Thyroid gland (tissue), 4 donors: ENCODE data around the gene MSANTD2.

ENCODE experiments used
- CTCF ChIP-seq, 6 experiments: fragments of 200-600 bp in 3 of 6; fragments of 450-650 bp in 3 of 6; sonication (generic) in 3 of 6; IDR thresholded peaks; one replicate each; pipeline ENCODE4 v1.5.1; 2016 to 2019; ENCODE audit warnings: antibody characterized with exemption in 6 of 6, mild to moderate bottlenecking in 2 of 6, inconsistent platforms in 1 of 6, moderate library complexity in 1 of 6
- POLR2A ChIP-seq, 2 donors: fragments of 450-650 bp; IDR thresholded peaks; one replicate each; pipeline ENCODE4 v1.6.1; 2017; ENCODE audit warnings: antibody characterized with exemption in 2 of 2, mild to moderate bottlenecking in 2 of 2, moderate library complexity in 1 of 2

GRCh38 chr11:124717421-124717785, 82.8 kb downstream of the MSANTD2 start:
- TF ChIP-seq CTCF (IDR thresholded peaks at IDR 0.05), result no peak
- no peak for TF ChIP-seq POLR2A (IDR thresholded peaks at IDR 0.05)
